NCI-H2196 (cell line): ENCODE data around the gene SLC25A24.
"Not testable (repeated sequence)": the region's sequence is repeated elsewhere in the genome, so short reads cannot be mapped to it uniquely, and the experiment has no call there.

Experiments
- DNase-seq: peaks from one replicate; lab custom pipeline; 2025; ENCODE audit not compliant: unreplicated experiment; lab: John Stamatoyannopoulos, UW

Gene SLC25A24

GRCh38 chr1:108140936-108141335 is 59.2 kb downstream of the SLC25A24 start:
- no peak for DNase-seq

DNA sequence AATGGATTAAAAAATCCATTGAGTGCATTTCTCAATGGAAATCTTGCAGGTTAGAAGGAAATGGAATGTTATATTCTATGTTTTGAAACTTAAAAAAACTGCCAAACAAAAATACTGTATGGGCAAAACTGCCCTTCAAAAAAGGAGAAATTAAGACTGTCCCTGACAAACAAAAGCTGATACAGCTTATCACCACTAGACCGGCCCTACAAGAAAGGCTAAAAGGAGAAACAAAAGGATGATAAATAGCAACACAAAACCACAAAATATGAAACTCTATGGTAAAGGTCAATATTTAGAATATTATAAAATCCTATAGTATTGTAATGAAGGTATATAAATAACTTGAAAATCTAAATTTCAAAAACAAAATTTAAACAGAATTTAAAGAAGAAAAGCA is 60.0 kb downstream of the SLC25A24 start:
- no peak for DNase-seq

- DNase-seq: not testable (repeated sequence)
Observed at GRCh38 chr1:108139555-108139954, 60.6 kb downstream of the SLC25A24 start.

DNA sequence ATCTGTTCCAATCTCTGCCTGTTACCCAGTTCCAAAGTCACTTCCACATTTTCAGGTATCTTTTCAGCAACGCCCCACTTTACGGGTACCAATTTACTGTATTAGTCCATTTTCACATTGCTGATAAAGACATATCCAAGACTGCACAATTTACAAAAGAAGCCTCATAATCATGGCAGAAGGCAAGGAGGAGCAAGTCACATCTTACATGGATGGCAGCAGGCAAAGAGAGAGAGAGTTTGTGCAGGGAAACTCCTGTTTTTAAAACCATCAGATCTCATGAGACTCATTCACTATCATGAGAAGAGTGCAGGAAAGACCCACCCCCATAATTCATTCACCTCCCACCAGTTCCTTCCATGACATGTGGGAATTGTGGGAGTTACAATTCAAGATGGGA is 67.0 kb downstream of the SLC25A24 start:
- not testable (repeated sequence) for DNase-seq

DNA sequence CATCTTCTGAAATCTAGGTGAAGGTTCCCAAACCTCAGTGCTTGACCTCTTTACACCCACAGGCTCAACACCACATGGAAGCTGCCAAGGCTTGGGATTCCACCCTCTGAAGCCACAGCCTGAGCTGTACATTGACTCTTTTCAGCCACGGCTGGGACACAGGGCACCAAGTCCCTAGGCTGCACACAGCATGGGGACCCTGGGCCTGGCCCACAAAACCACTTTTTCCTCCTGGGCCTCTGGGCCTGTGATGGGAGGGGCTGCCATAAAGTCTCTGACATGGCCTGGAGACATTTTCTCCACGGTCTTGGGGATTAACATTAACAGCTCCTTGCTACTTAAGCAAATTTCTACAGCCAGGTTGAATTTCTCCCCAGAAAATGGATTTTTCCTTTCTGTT is 67.8 kb downstream of the SLC25A24 start:
- not testable (repeated sequence) for DNase-seq

DNA sequence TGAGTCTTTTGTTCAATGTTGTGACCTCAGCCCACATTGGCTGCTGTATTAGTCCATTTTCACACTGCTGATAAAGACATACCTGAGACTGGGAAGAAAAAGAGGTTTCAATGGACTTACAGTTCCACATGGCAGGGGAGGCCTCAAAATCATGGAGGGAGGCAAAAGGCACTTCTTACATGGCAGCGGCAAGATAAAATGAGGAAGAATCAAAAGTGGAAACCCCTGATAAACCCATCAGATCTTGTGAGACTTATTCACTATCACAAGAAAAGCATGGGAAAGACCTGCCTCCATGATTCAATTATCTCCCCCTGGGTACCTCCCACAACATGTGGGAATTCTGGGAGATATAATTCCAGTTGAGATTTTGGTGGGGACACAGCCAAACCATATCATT is 68.9 kb downstream of the SLC25A24 start:
- not testable (repeated sequence) for DNase-seq

DNA sequence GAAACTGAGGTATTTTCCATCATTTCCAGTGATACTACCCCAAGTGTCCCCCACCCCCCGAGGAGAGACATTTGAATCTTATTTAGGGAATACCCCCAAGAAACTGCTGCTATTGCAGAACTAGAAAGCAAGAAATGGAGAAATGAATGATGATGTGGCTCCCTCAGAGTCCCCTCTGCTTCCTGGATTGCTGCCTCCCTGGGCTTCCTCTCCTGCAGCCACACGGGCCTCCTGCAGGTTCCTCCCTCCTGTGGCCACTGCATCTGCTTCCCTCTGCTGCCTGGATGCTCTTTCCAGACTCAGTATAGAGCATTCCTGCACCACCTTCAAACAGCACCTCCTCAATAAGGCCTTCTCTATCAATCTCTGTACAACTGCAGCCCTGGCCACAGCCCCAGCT is 69.3 kb downstream of the SLC25A24 start:
- no peak for DNase-seq

- DNase-seq: no peak
Observed at GRCh38 chr1:108129999-108130398, 70.1 kb downstream of the SLC25A24 start.

GRCh38 chr1:108125312-108126138 is 74.6 kb downstream of the SLC25A24 start:
- peak; percentile 63 for DNase-seq

DNA sequence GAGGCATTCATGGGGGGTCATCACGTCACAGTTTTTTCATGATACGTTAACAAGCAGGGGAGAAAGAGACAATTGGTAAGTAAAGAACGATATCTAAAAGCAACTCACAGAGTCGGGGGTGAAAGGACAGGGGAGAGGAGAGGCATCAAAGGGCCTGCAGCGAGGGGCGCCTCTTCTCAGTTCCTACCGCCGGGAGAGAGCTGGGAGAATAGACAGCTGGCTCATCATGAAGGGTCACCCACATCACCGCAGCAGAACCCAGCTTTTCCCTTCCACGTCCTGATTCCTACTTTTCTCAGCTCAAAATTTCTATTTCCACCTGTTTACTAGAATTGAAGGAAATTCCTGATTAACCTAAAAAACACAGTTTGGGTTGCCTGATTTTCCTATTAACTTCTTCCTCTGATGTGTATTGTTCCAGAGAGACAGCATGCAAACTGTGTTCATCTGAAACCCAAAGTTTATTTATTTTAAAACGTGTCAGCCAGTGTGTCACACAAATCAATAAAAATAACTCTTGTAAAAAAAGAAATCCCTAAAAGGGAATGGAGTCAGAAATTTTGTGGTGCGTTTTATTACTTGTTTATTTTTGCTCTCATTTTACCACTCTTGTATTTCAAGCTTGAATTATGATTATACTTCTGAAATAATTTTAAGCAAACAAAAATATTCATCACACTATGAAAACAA is 75.4 kb downstream of the SLC25A24 start:
- DNase-seq: no peak

DNA sequence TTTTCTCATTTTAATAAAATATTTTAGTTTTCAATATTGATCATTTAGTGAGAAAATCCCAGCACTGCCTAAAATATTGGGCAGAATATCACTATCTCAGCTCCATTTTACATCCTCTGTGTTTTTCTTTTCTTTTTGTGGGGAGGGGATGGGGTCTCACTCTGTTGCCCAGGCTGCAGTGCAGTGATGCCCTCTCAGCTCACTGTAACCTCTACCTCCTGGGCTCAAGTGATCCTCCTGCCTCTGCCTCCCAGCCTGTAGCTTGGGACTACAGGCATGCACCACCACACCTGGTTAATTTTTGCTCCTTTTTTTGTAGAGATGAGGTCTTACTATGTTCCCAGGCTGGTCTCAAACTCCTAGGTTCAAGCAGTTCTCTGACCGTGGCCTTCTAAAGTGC is 76.1 kb downstream of the SLC25A24 start:
- DNase-seq: no peak

- no peak for DNase-seq
Observed at GRCh38 chr1:108121358-108122143, 78.6 kb downstream of the SLC25A24 start.

DNA sequence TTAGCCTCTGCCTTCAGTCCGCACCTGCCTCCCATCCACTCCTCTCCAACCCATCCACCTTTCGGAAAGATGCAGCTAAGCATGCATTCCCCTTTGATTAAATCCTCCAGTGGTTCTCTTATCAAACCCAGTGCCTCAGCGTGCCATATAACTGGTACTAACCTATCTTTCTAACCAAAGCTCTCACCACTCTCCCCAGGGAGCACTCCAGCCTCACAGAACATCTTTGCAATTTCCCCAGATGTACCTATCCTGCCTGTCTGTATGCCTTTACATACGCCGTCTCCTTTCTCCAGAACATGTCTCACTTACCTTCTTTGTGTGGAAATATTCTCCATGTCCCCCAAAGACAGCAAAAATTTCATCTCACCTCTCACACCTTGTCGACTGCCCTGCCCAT is 80.0 kb downstream of the SLC25A24 start:
- no peak for DNase-seq

DNA sequence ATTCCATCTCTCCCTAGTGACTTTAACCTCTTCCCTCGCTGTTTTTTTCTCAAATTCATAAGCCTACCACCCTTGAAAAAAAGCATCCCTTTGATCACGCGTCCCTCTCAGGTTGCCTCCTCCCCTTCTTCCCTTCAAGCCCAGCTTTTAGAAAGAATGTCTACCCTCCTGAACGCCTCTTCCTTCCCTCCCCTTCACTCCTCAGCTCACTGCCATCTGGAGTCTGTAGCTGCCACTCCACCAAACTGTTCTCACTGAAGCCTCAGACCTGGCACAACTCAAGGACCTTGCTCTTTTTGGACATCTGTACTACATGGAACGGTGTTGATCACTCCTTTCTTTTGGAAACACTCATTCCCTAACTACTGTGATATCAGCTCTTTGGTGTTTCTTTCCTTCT is 80.6 kb downstream of the SLC25A24 start:
- DNase-seq: no peak

- no peak for DNase-seq
Observed at GRCh38 chr1:108117945-108118902, 81.9 kb downstream of the SLC25A24 start.

GRCh38 chr1:108117237-108117636 is 82.9 kb downstream of the SLC25A24 start:
- DNase-seq: no peak

- DNase-seq: no peak
Observed at GRCh38 chr1:108114033-108114599, 86.0 kb downstream of the SLC25A24 start.

DNA sequence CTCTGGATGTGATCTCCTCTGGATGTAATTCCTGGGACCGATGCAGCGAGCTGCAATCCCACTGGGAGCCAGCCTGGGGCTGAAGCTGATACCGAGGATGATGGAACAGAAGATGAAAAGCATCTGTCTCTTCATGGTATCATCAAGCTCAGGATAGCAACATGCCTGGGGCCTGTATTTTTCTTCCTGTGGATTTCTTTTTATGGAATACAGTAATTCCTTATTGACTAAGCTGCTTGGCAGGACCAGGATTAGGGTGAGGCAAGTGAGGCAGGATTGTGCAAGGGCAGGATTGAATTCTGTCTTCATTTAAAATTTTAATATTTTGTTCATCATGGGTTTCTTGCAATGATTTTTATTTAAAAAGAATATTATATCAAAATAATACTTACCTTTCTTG is 86.6 kb downstream of the SLC25A24 start:
- DNase-seq: no peak

GRCh38 chr1:108109295-108109973 is 90.7 kb downstream of the SLC25A24 start:
- DNase-seq: no peak

GRCh38 chr1:108108119-108108518 is 92.0 kb downstream of the SLC25A24 start:
- no peak for DNase-seq
